ENCODE measurements around the gene NGDN.

The NGDN gene

GRCh38 chr14:23512156-23512555, 42.7 kb downstream of the NGDN start:
- CTCF ChIA-PET: no interaction called here
- no peak for TF ChIP-seq CTCF (conservative IDR thresholded peaks at IDR 0.05; ENCODE audit: low read depth)
- no peak overlapping the region for H3K27ac ChIP-seq
- DNase-seq (ENCODE audit: low spot score): no peak
- POLR2A ChIA-PET (ENCODE audit: low non-redundant PET): no interaction called here

GRCh38 chr14:23513005-23513817, 43.7 kb downstream of the NGDN start:
- POLR2A ChIA-PET (ENCODE audit: low non-redundant PET): no interaction called here
- CTCF ChIA-PET: no interaction called here

GRCh38 chr14:23513818-23514643, 44.5 kb downstream of the NGDN start:
- ChIA-PET POLR2A (ENCODE audit: low non-redundant PET) (no interaction called here), CTCF (no interaction called here)
- no peak for TF ChIP-seq CTCF (conservative IDR thresholded peaks at IDR 0.05; ENCODE audit: low read depth)
- peak overlapping the region; percentile 89 for H3K27ac ChIP-seq
- DNase-seq (ENCODE audit: low spot score): no peak

More at GRCh38 chr14:23513005-23513817, 43.7 kb downstream of the NGDN start:
- DNase-seq (ENCODE audit: low spot score): no peak
- no peak for TF ChIP-seq CTCF (conservative IDR thresholded peaks at IDR 0.05; ENCODE audit: low read depth)
- H3K27ac ChIP-seq: peak overlapping the region; percentile 89

GRCh38 chr14:23514644-23514957, 45.1 kb downstream of the NGDN start:
- TF ChIP-seq CTCF (conservative IDR thresholded peaks at IDR 0.05; ENCODE audit: low read depth): no peak
- ChIA-PET POLR2A (ENCODE audit: low non-redundant PET) (no interaction called here), CTCF (no interaction called here)
- H3K27ac ChIP-seq: peak overlapping the region; percentile 89
- no peak for DNase-seq (ENCODE audit: low spot score)

- TF ChIP-seq CTCF (conservative IDR thresholded peaks at IDR 0.05; ENCODE audit: low read depth): no peak
- ChIA-PET POLR2A (ENCODE audit: low non-redundant PET) (no interaction called here), CTCF (no interaction called here)
- no peak overlapping the region for H3K27ac ChIP-seq
- no peak for DNase-seq (ENCODE audit: low spot score)
Observed at GRCh38 chr14:23517650-23518326, 48.3 kb downstream of the NGDN start.

- ChIA-PET POLR2A (ENCODE audit: low non-redundant PET) (no interaction called here), CTCF (no interaction called here)
- TF ChIP-seq CTCF (conservative IDR thresholded peaks at IDR 0.05; ENCODE audit: low read depth): no peak
Observed at GRCh38 chr14:23518709-23519108, 49.2 kb downstream of the NGDN start.

More at GRCh38 chr14:23518709-23519108, 49.2 kb downstream of the NGDN start:
- no peak for DNase-seq (ENCODE audit: low spot score)
- H3K27ac ChIP-seq: no peak overlapping the region

All from RWPE1 (cell line).